Activated CD4-positive, alpha-beta T cell treated with anti-CD3 and anti-CD28 coated beads, Interleukin-2, amount 10 ng/mL, durations not matched to agents 24 days and 14 days (primary cell): Measurements from ENCODE around the gene KRT79. TPM values are rescaled to one million over a fixed set of nuclear protein-coding genes. Genes with fewer than 3 reads are reported as not detected.

Experiments used
- DNase-seq: peaks from one replicate; pipeline ENCODE4 v3.0.0; 2022
- H3K27ac Mint-ChIP-seq: one replicate; pipeline ENCODE4 v1.8.0; 2022; ENCODE audit warnings: mild to moderate bottlenecking, mixed read lengths
- H3K27me3 Mint-ChIP-seq: one replicate; pipeline ENCODE4 v1.8.0; 2022; ENCODE audit warnings: mixed read lengths
- H3K36me3 Mint-ChIP-seq: one replicate; pipeline ENCODE4 v1.8.0; 2022; ENCODE audit warnings: low read depth, mild to moderate bottlenecking, mixed read lengths
- H3K4me1 Mint-ChIP-seq: one replicate; pipeline ENCODE4 v1.8.0; 2021; ENCODE audit warnings: mixed read lengths
- H3K4me3 Mint-ChIP-seq: one replicate; pipeline ENCODE4 v1.8.0; 2022; ENCODE audit warnings: mild to moderate bottlenecking, moderate library complexity, mixed read lengths
- H3K9me3 Mint-ChIP-seq: one replicate; pipeline ENCODE4 v1.8.0; 2021; ENCODE audit warnings: mixed read lengths
- intact Hi-C: fragments of 100-400 bp; cut with micrococcal nuclease; formaldehyde crosslinking; loops from one replicate; pipeline ENCODE4 v1.15.1; 2023
- total RNA-seq: library from RNA; stranded (reverse); gene quantifications from 2 replicates; pipeline ENCODE4 v1.2.3, GENCODE V29; 2022

The KRT79 gene
- total RNA-seq, 1 donor from 2014 or later: not detected

GRCh38 chr12:52794479-52795331 is 39.4 kb downstream of the KRT79 start:
- intact Hi-C loops: no loop called here
- H3K36me3 Mint-ChIP-seq: no peaks in the 10 kb centered on the region
- no peak for DNase-seq
- peaks cover 10% of the 10 kb centered on the region for H3K4me1 Mint-ChIP-seq
- H3K9me3 Mint-ChIP-seq: no peaks in the 10 kb centered on the region
- H3K27me3 Mint-ChIP-seq: peaks cover 13% of the 10 kb centered on the region
- no peak overlapping the region for H3K27ac Mint-ChIP-seq
- no peak overlapping the region for H3K4me3 Mint-ChIP-seq

GRCh38 chr12:52792185-52793029 is 41.7 kb downstream of the KRT79 start:
- DNase-seq: no peak
- H3K27ac Mint-ChIP-seq: no peak overlapping the region
- intact Hi-C loops: no loop called here
- no peak overlapping the region for H3K4me3 Mint-ChIP-seq
- no peaks in the 10 kb centered on the region for H3K36me3 Mint-ChIP-seq
- no peaks in the 10 kb centered on the region for H3K9me3 Mint-ChIP-seq
- H3K27me3 Mint-ChIP-seq: peaks cover 34% of the 10 kb centered on the region
- peaks cover 10% of the 10 kb centered on the region for H3K4me1 Mint-ChIP-seq

- H3K4me3 Mint-ChIP-seq: no peak overlapping the region
- peaks cover 34% of the 10 kb centered on the region for H3K27me3 Mint-ChIP-seq
- H3K27ac Mint-ChIP-seq: no peak overlapping the region
- H3K36me3 Mint-ChIP-seq: no peaks in the 10 kb centered on the region
- peaks cover 10% of the 10 kb centered on the region for H3K4me1 Mint-ChIP-seq
- no peak for DNase-seq
- intact Hi-C loops: no loop called here
- H3K9me3 Mint-ChIP-seq: no peaks in the 10 kb centered on the region
Measured at GRCh38 chr12:52791271-52792184, 42.6 kb downstream of the KRT79 start.

GRCh38 chr12:52790427-52791270 is 43.5 kb downstream of the KRT79 start:
- no peak for DNase-seq
- Mint-ChIP-seq H3K27me3 (peaks cover 34% of the 10 kb centered on the region), H3K27ac (no peak overlapping the region), H3K36me3 (no peaks in the 10 kb centered on the region), H3K4me3 (no peak overlapping the region), H3K9me3 (no peaks in the 10 kb centered on the region), H3K4me1 (peaks cover 10% of the 10 kb centered on the region)
- intact Hi-C loops: no loop called here

GRCh38 chr12:52789637-52790426 is 44.3 kb downstream of the KRT79 start:
- peaks cover 10% of the 10 kb centered on the region for H3K4me1 Mint-ChIP-seq
- DNase-seq: no peak
- no peak overlapping the region for H3K27ac Mint-ChIP-seq

GRCh38 chr12:52788876-52789636 is 45.1 kb downstream of the KRT79 start:
- no peak overlapping the region for H3K4me3 Mint-ChIP-seq
- H3K36me3 Mint-ChIP-seq: no peaks in the 10 kb centered on the region
- DNase-seq: no peak
- peaks cover 3% of the 10 kb centered on the region for H3K4me1 Mint-ChIP-seq
- peaks cover 34% of the 10 kb centered on the region for H3K27me3 Mint-ChIP-seq
- no peak overlapping the region for H3K27ac Mint-ChIP-seq
- no peaks in the 10 kb centered on the region for H3K9me3 Mint-ChIP-seq
- intact Hi-C loops: no loop called here

More at GRCh38 chr12:52789637-52790426, 44.3 kb downstream of the KRT79 start:
- Mint-ChIP-seq H3K4me3 (no peak overlapping the region), H3K27me3 (peaks cover 34% of the 10 kb centered on the region), H3K36me3 (no peaks in the 10 kb centered on the region), H3K9me3 (no peaks in the 10 kb centered on the region)
- intact Hi-C loops: no loop called here

- no peak for DNase-seq
- peaks cover 36% of the 10 kb centered on the region for H3K27me3 Mint-ChIP-seq
- H3K36me3 Mint-ChIP-seq: no peaks in the 10 kb centered on the region
- no peak overlapping the region for H3K27ac Mint-ChIP-seq
- H3K4me1 Mint-ChIP-seq: peaks cover 2% of the 10 kb centered on the region
- intact Hi-C loops: no loop called here
- no peak overlapping the region for H3K4me3 Mint-ChIP-seq
- no peaks in the 10 kb centered on the region for H3K9me3 Mint-ChIP-seq
Measured at GRCh38 chr12:52788192-52788875, 45.8 kb downstream of the KRT79 start.

- no peak for DNase-seq
- intact Hi-C loops: no loop called here
- no peak overlapping the region for H3K27ac Mint-ChIP-seq
- H3K36me3 Mint-ChIP-seq: no peaks in the 10 kb centered on the region
- peaks cover 2% of the 10 kb centered on the region for H3K4me1 Mint-ChIP-seq
- H3K4me3 Mint-ChIP-seq: no peak overlapping the region
- H3K27me3 Mint-ChIP-seq: peaks cover 36% of the 10 kb centered on the region
- no peaks in the 10 kb centered on the region for H3K9me3 Mint-ChIP-seq
Measured at GRCh38 chr12:52787324-52788191, 46.6 kb downstream of the KRT79 start.

- intact Hi-C loops: no loop called here
- DNase-seq: no peak
- no peak overlapping the region for H3K4me3 Mint-ChIP-seq
- peaks cover 35% of the 10 kb centered on the region for H3K27me3 Mint-ChIP-seq
- no peak overlapping the region for H3K27ac Mint-ChIP-seq
- H3K4me1 Mint-ChIP-seq: no peaks in the 10 kb centered on the region
- no peaks in the 10 kb centered on the region for H3K36me3 Mint-ChIP-seq
- no peaks in the 10 kb centered on the region for H3K9me3 Mint-ChIP-seq
Measured at GRCh38 chr12:52784909-52785308, 49.2 kb downstream of the KRT79 start.

- peaks cover 23% of the 10 kb centered on the region for H3K27me3 Mint-ChIP-seq
- no peak for DNase-seq
- H3K4me1 Mint-ChIP-seq: no peaks in the 10 kb centered on the region
- H3K4me3 Mint-ChIP-seq: no peak overlapping the region
- no peaks in the 10 kb centered on the region for H3K36me3 Mint-ChIP-seq
- H3K9me3 Mint-ChIP-seq: no peaks in the 10 kb centered on the region
- H3K27ac Mint-ChIP-seq: no peak overlapping the region
- intact Hi-C loops: no loop called here
Measured at GRCh38 chr12:52783563-52784316, 50.4 kb downstream of the KRT79 start.
